ENCODE data around the gene HSPB9. TPM values are rescaled to one million over a fixed set of nuclear protein-coding genes. Genes with fewer than 3 reads are reported as not detected.

The HSPB9 gene
- total RNA-seq, 1 experiment from 2014 or later = 0.46 TPM

- H3K27ac Mint-ChIP-seq = no peak overlapping the region
- H3K4me1 Mint-ChIP-seq = peaks cover 31% of the 10 kb centered on the region
- CTCF ChIA-PET = interaction anchor here (0.5 to 4.5 kb wide), 34 partner anchors 10 to 1141 kb away, joined by 3 to 54 read pairs (median 6); partner anchors contain the start of genes CNP, DNAJC7, KCNH4 and NKIRAS2
- H3K27me3 Mint-ChIP-seq (ENCODE audit: low read depth) = no peaks in the 10 kb centered on the region
- no peak for ATAC-seq
- TF ChIP-seq ZBTB43 (CRISPR knock-in tag; IDR thresholded peaks at IDR 0.05) (no peak), TP53 (CRISPR knock-in tag; IDR thresholded peaks at IDR 0.05) (no peak), EMX1 (CRISPR knock-in tag; IDR thresholded peaks at IDR 0.05) (no peak), ZNF263 (CRISPR knock-in tag; IDR thresholded peaks at IDR 0.05; ENCODE audit: low read depth) (no peak)
- POLR2A ChIA-PET = interaction anchor here (0.5 to 1.4 kb wide), 8 partner anchors 12 to 629 kb away, joined by 3 to 6 read pairs (median 4); partner anchors contain the start of genes DNAJC7, KCNH4 and NKIRAS2
- H3K36me3 Mint-ChIP-seq = peaks cover 23% of the 10 kb centered on the region
- H3K9me3 Mint-ChIP-seq = no peaks in the 10 kb centered on the region
- no peak for DNase-seq (ENCODE audit: low spot score)
- peak overlapping the region; percentile 59 for H3K4me3 Mint-ChIP-seq
Observed at GRCh38 chr17:42120161-42120769, 2.3 kb upstream of the HSPB9 start.

GRCh38 chr17:42120770-42121769 is 1.5 kb upstream of the HSPB9 start, which contains the start of gene KAT2A:
TSS of gene KAT2A (minus strand) at chr17:42121367. CDS start at chr17:42121304, 63 bp downstream.
- no peaks in the 10 kb centered on the region for H3K9me3 Mint-ChIP-seq
- DNase-seq (ENCODE audit: low spot score) (peak; percentile 85), ATAC-seq (peak; percentile 73)
- 0 out of 2 replicates have a peak within 1 kb of the TSS, but pooled peaks have one; percentile 19 for H3K27ac Mint-ChIP-seq
- peaks cover 26% of the 10 kb centered on the region for H3K36me3 Mint-ChIP-seq
- peaks cover 31% of the 10 kb centered on the region for H3K4me1 Mint-ChIP-seq
- peak within 1 kb of the TSS; percentile 69 for H3K4me3 Mint-ChIP-seq
- CTCF ChIA-PET = interaction anchor here (0.5 to 4.5 kb wide), 40 partner anchors 9 to 1141 kb away, joined by 3 to 54 read pairs (median 4); partner anchors contain the start of genes CNP, DHX58, DNAJC7 and KCNH4
- no peaks in the 10 kb centered on the region for H3K27me3 Mint-ChIP-seq (ENCODE audit: low read depth)
- POLR2A ChIA-PET = interaction anchor here (0.5 to 1.4 kb wide), 9 partner anchors 13 to 628 kb away, joined by 3 to 6 read pairs (median 3); partner anchors contain the start of genes DNAJC7, KCNH4 and NKIRAS2
- TF ChIP-seq MAX (CRISPR knock-in tag; IDR thresholded peaks at IDR 0.05) = peak; percentile 55; the same call in 1 of the 2 replicates
- no peak for TF ChIP-seq ETV6 (CRISPR knock-in tag; IDR thresholded peaks at IDR 0.05)
- TF ChIP-seq AFF4 (CRISPR knock-in tag; IDR thresholded peaks at IDR 0.05; ENCODE audit: borderline replicate concordance) = no peak
- no peak for TF ChIP-seq HMGA2 (CRISPR knock-in tag; IDR thresholded peaks at IDR 0.05)
- TF ChIP-seq TEAD1 (CRISPR knock-in tag; IDR thresholded peaks at IDR 0.05) = no peak
- TF ChIP-seq USF1 (CRISPR knock-in tag; IDR thresholded peaks at IDR 0.05) = 0 out of 2 replicates have a peak, but pooled peaks have one; percentile 15
- TF ChIP-seq ATF2 (CRISPR knock-in tag; IDR thresholded peaks at IDR 0.05; ENCODE audit: borderline replicate concordance, low read depth) = no peak
- 0 out of 2 replicates have a peak, but pooled peaks have one; percentile 55 for TF ChIP-seq FOXK1 (CRISPR knock-in tag; IDR thresholded peaks at IDR 0.05)
- TF ChIP-seq MLX (CRISPR knock-in tag; IDR thresholded peaks at IDR 0.05) = no peak
- no peak for TF ChIP-seq ATF3 (CRISPR knock-in tag; conservative IDR thresholded peaks at IDR 0.05)
- TF ChIP-seq PREB (CRISPR knock-in tag; IDR thresholded peaks at IDR 0.05; ENCODE audit: borderline replicate concordance) = no peak
- no peak for TF ChIP-seq HMGXB4 (CRISPR knock-in tag; IDR thresholded peaks at IDR 0.05)
- no peak for TF ChIP-seq ZNF671 (CRISPR knock-in tag; IDR thresholded peaks at IDR 0.05)
- no peak for TF ChIP-seq ZNF317 (CRISPR knock-in tag; IDR thresholded peaks at IDR 0.05; ENCODE audit: borderline replicate concordance, low read depth)
- TF ChIP-seq ZNF396 (CRISPR knock-in tag; IDR thresholded peaks at IDR 0.05; ENCODE audit: borderline replicate concordance) = no peak
